Measurements from ENCODE around the gene MTERF1. TPM values are rescaled to one million over a fixed set of nuclear protein-coding genes. Genes with fewer than 3 reads are reported as not detected.

MTERF1 gene
- total and polyA plus RNA-seq, 9 of the 15 experiments (the other 6 are each of a cell fraction or from before 2014, with no cell fraction given), result 15.7 to 49.2 (median 29.1) TPM

GRCh38 chr7:91866599-91867148, 13.8 kb downstream of the MTERF1 start:
- FAIRE-seq (no peak), ATAC-seq (no peak), DNase-seq (ENCODE audit: extremely low read depth in 1 of 4, low spot score in 3 of 4) (no peak)
- BruUV-seq (replicated peaks), result no TSS peak
- no peak overlapping the region for H3K4me2 ChIP-seq (ENCODE audit: insufficient read depth, low read length)
- no peak overlapping the region for H3K9ac ChIP-seq (ENCODE audit: insufficient read depth in 1 of 2, low read depth in 2 of 2, low read length in 2 of 2)
- H3K27ac ChIP-seq (ENCODE audit: extremely low read depth, low read depth, low read length), result no peak overlapping the region
- H3K4me1 ChIP-seq (replicated peaks in 1 of 2; ENCODE audit: control insufficient read depth in 2 of 2, insufficient read depth in 2 of 2, low read length in 2 of 2), result no peaks in the 10 kb centered on the region
- no peaks in the 10 kb centered on the region for H3K9me1 ChIP-seq (ENCODE audit: control insufficient read depth, insufficient read depth, low read length)
- no peaks in the 10 kb centered on the region for H3K36me3 ChIP-seq (ENCODE audit: control insufficient read depth, insufficient read depth, low read length)
- TF ChIP-seq, protein P1, sequence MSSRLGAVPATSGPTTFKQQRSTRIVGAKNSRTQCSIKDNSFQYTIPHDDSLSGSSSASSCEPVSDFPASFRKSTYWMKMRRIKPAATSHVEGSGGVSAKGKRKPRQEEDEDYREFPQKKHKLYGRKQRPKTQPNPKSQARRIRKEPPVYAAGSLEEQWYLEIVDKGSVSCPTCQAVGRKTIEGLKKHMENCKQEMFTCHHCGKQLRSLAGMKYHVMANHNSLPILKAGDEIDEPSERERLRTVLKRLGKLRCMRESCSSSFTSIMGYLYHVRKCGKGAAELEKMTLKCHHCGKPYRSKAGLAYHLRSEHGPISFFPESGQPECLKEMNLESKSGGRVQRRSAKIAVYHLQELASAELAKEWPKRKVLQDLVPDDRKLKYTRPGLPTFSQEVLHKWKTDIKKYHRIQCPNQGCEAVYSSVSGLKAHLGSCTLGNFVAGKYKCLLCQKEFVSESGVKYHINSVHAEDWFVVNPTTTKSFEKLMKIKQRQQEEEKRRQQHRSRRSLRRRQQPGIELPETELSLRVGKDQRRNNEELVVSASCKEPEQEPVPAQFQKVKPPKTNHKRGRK (tag; IDR thresholded peaks at IDR 0.05), result peak; percentile 78
- TF ChIP-seq ZBTB7A (IDR thresholded peaks at IDR 0.05; ENCODE audit: borderline replicate concordance, control insufficient read depth, low read depth, low read length), result no peak
- CTCF ChIA-PET (ENCODE audit: low intra/inter-chr PET ratio), result no interaction called here
- no peaks in the 10 kb centered on the region for H3K79me2 ChIP-seq (ENCODE audit: control insufficient read depth, insufficient read depth, low read length)
- H3K9me3 ChIP-seq (replicated peaks; ENCODE audit: control insufficient read depth, insufficient read depth, low read depth, low read length), result no peaks in the 10 kb centered on the region
- no peaks in the 10 kb centered on the region for H3K27me3 ChIP-seq (ENCODE audit: control insufficient read depth in 2 of 2, insufficient read depth in 2 of 2, low read length in 2 of 2)
- POLR2A ChIA-PET, result interaction anchor here (0.7 to 1.0 kb wide), 2 partner anchors 13 to 37 kb away, joined by 3 to 4 read pairs; no protein-coding TSS in a partner anchor
- no peak overlapping the region for H2AFZ ChIP-seq (ENCODE audit: low read depth, low read length)
- intact Hi-C loops (cut with micrococcal nuclease), result loop anchor here (10.0 kb wide), 1 partner anchor 602 kb away; the partner anchor contains the start of gene FZD1
- H3K4me3 ChIP-seq, result no peak overlapping the region
- 9% methylated on average over 2 of the region's 2 CpGs for WGBS (ENCODE audit: insufficient coverage, low coverage, missing lambda C conversion rate)
- no peaks in the 10 kb centered on the region for H4K20me1 ChIP-seq (replicated peaks; ENCODE audit: control insufficient read depth, insufficient read depth, low read length)
- in situ Hi-C loops (cut with MboI), result no loop called here

GRCh38 chr7:91865511-91865910, 15.0 kb downstream of the MTERF1 start:
- Histone ChIP-seq H3K9me3 (replicated peaks; ENCODE audit: control insufficient read depth, insufficient read depth, low read depth, low read length) (no peaks in the 10 kb centered on the region), H2AFZ (ENCODE audit: low read depth, low read length) (no peak overlapping the region), H3K9me1 (ENCODE audit: control insufficient read depth, insufficient read depth, low read length) (no peaks in the 10 kb centered on the region), H4K20me1 (replicated peaks; ENCODE audit: control insufficient read depth, insufficient read depth, low read length) (no peaks in the 10 kb centered on the region), H3K27me3 (ENCODE audit: control insufficient read depth in 2 of 2, insufficient read depth in 2 of 2, low read length in 2 of 2) (no peaks in the 10 kb centered on the region), H3K4me3 (no peak overlapping the region), H3K4me1 (replicated peaks in 1 of 2; ENCODE audit: control insufficient read depth in 2 of 2, insufficient read depth in 2 of 2, low read length in 2 of 2) (no peaks in the 10 kb centered on the region), H3K36me3 (ENCODE audit: control insufficient read depth, insufficient read depth, low read length) (no peaks in the 10 kb centered on the region), H3K79me2 (ENCODE audit: control insufficient read depth, insufficient read depth, low read length) (no peaks in the 10 kb centered on the region), H3K9ac (ENCODE audit: insufficient read depth in 1 of 2, low read depth in 2 of 2, low read length in 2 of 2) (no peak overlapping the region), H3K27ac (ENCODE audit: extremely low read depth, low read depth, low read length) (no peak overlapping the region), H3K4me2 (ENCODE audit: insufficient read depth, low read length) (no peak overlapping the region)
- WGBS (ENCODE audit: insufficient coverage, low coverage, missing lambda C conversion rate), result 64% methylated on average over 2 of the region's 2 CpGs
- in situ Hi-C loops (cut with MboI), result no loop called here
- ATAC-seq (no peak), FAIRE-seq (no peak), DNase-seq (ENCODE audit: extremely low read depth in 1 of 4, low spot score in 3 of 4) (no peak)
- ChIA-PET POLR2A (no interaction called here), CTCF (ENCODE audit: low intra/inter-chr PET ratio) (interaction anchor here (0.9 kb wide), 1 partner anchor 11 kb away, joined by 3 read pairs; no protein-coding TSS in a partner anchor)
- intact Hi-C loops (cut with micrococcal nuclease), result loop anchor here (10.0 kb wide), 1 partner anchor 601 kb away; the partner anchor contains the start of gene FZD1
- no TSS peak for BruUV-seq (replicated peaks)
- TF ChIP-seq NCOA2 (IDR thresholded peaks at IDR 0.05; ENCODE audit: partially characterized antibody in 2 of 2) (no peak), THAP7 (CRISPR knock-in tag; IDR thresholded peaks at IDR 0.05) (no peak), SMAD4 (CRISPR knock-in tag; conservative IDR thresholded peaks at IDR 0.05) (no peak), IRF2 (CRISPR knock-in tag; IDR thresholded peaks at IDR 0.05) (no peak), MYBL2 (IDR thresholded peaks at IDR 0.05; ENCODE audit: low read depth) (no peak), MYBL2 (CRISPR knock-in tag; IDR thresholded peaks at IDR 0.05; ENCODE audit: borderline replicate concordance) (no peak), CREB1 (IDR thresholded peaks at IDR 0.05) (no peak), CREB1 (CRISPR knock-in tag; IDR thresholded peaks at IDR 0.05) (no peak)

Data from K562 (cell line).